Testis (tissue), 3 donors: ENCODE measurements around the gene RAB3A. TPM values are rescaled to one million over a fixed set of nuclear protein-coding genes. Genes with fewer than 3 reads are reported as not detected.

ENCODE experiments used
- DNase-seq: peaks from one replicate; pipeline ENCODE4 v3.0.0-alpha.2; 2019
- H3K27ac ChIP-seq, 2 donors: fragments of 200-600 bp; sonication (generic); one replicate each; pipeline ENCODE4 v1.5.1; 2019
- H3K27me3 ChIP-seq: fragments of 200-600 bp; sonication (generic); one replicate; pipeline ENCODE4 v1.5.1; 2019
- H3K36me3 ChIP-seq: fragments of 200-600 bp; sonication (generic); one replicate; pipeline ENCODE4 v1.5.1; 2017; ENCODE audit warnings: low read depth; ENCODE audit errors: missing control alignments
- H3K4me1 ChIP-seq: fragments of 200-600 bp; sonication (generic); one replicate; pipeline ENCODE4 v1.5.1; 2019
- H3K4me3 ChIP-seq, 2 donors: fragments of 200-600 bp; sonication (generic); one replicate each; pipeline ENCODE4 v1.5.1; 2017 to 2019
- H3K9me3 ChIP-seq: fragments of 200-600 bp; sonication (generic); one replicate; pipeline ENCODE4 v1.5.1; 2017
- POLR2A ChIP-seq: fragments of 450-650 bp; IDR thresholded peaks from one replicate; pipeline ENCODE4 v1.6.1; 2017; ENCODE audit warnings: antibody characterized with exemption, mild to moderate bottlenecking, moderate library complexity
- WGBS, 2 donors: methylation state at CpG; one replicate each; pipeline ENCODE4 v1.1.5; 2018; 5-methylcytosine and 5-hydroxymethylcytosine counted together
- intact Hi-C: fragments of 100-400 bp; cut with DNase I; formaldehyde crosslinking; loops from one replicate; pipeline ENCODE4 v1.15.1; 2023; ENCODE audit warnings: low total_unique reads
- polyA plus RNA-seq: library from polyadenylated mRNA; stranded (reverse); fragments of 350-450 nt; fragmentation: Illumina TruSeq; extraction: RNeasy Lipid Tissue Mini Kit (QIAGEN cat#74804); gene quantifications from one replicate; pipeline ENCODE4 v1.2.3, GENCODE V29; 2014; ENCODE audit warnings: low read depth, low replicate concordance; ENCODE audit not compliant: insufficient read depth
- total RNA-seq, 2 donors: library from RNA; depleted of rRNA; stranded (reverse); fragments of >200 nt; gene quantifications; one replicate each; pipeline ENCODE4 v1.2.3, GENCODE V29; 2016
- TF ChIP-seq, protein P1 (sequence below), 3 experiments: fragments of 450-650 bp in 2 of 3; fragments of 200-600 bp in 1 of 3; sonication (generic) in 1 of 3; IDR thresholded peaks; one replicate each; pipeline ENCODE4 v1.5.1; 2016 to 2019; ENCODE audit warnings: antibody characterized with exemption in 3 of 3, mild to moderate bottlenecking in 2 of 3, moderate library complexity in 1 of 3

RAB3A gene
- total and polyA plus RNA-seq, 3 donors from 2014 or later: 2.8 to 6.3 (median 4.6) TPM

DNA sequence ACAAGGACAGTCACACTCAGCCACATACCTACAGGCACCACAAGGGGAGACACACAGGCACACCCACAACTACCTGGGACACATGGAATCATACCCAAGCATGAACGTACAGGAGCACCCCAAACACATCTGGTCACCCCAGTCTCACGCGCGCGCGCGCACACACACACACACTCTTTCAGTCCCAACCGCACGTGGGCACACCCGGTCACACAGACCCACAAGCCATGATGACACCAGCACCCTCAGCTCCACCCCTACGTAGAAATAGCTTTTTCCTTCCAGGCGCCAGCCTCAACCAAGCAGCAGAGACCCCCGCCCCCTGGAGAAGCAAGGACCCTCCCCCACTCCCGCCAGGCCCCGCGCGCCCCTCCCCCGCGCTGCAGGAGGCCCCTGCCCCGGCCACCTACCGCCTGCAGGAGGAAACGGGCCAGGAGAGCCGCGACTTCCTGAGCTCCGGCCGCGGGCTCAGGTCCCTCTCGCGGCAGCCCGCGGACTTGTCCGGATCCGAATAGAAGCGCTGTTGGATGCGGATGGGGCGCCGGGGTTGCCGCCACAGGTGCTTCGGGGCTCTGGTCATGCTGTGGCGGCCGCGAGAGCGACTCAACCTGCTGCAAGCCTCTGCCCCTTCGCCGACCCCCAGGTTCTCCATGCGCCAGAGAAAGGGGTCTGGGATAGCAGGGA is 28.8 kb upstream of the RAB3A start:
- Histone ChIP-seq H3K36me3 (no peaks in the 10 kb centered on the region), H3K9me3 (no peaks in the 10 kb centered on the region), H3K4me1 (peaks cover 9% of the 10 kb centered on the region), H3K4me3 (peak overlapping the region; percentile 25 to 30), H3K27me3 (no peaks in the 10 kb centered on the region), H3K27ac (no peak overlapping the region)
- 5 to 10% methylated on average over 2 to 31 of the region's 46 CpGs for WGBS, 2 donors
- TF ChIP-seq POLR2A: no peak
- TF ChIP-seq, protein P1, sequence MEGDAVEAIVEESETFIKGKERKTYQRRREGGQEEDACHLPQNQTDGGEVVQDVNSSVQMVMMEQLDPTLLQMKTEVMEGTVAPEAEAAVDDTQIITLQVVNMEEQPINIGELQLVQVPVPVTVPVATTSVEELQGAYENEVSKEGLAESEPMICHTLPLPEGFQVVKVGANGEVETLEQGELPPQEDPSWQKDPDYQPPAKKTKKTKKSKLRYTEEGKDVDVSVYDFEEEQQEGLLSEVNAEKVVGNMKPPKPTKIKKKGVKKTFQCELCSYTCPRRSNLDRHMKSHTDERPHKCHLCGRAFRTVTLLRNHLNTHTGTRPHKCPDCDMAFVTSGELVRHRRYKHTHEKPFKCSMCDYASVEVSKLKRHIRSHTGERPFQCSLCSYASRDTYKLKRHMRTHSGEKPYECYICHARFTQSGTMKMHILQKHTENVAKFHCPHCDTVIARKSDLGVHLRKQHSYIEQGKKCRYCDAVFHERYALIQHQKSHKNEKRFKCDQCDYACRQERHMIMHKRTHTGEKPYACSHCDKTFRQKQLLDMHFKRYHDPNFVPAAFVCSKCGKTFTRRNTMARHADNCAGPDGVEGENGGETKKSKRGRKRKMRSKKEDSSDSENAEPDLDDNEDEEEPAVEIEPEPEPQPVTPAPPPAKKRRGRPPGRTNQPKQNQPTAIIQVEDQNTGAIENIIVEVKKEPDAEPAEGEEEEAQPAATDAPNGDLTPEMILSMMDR (IDR thresholded peaks at IDR 0.05): no peak
- intact Hi-C loops: no loop called here
- no peak for DNase-seq

DNA sequence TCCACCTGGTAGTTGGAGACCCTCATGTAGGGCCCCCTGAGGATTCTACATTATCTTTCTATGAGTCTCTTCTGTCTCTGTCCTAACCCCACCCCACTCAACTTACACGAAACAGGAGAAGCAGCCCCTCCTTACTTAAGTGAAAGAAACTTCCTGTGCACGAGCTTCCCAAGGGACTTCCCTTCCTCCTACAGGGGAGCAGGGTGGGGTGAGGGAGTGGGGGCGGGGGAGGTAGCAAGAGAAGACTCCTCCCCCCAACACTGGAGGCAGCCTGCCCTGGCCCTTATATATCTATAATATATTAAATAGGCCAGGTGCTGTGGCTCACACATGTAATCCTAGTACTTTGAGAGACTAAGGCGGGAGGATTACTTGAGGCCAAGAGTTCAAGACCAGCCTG is 27.9 kb upstream of the RAB3A start:
- TF ChIP-seq POLR2A: no peak
- TF ChIP-seq, protein P1 (IDR thresholded peaks at IDR 0.05): no peak
- Histone ChIP-seq H3K36me3 (no peaks in the 10 kb centered on the region), H3K4me3 (no peak overlapping the region), H3K9me3 (no peaks in the 10 kb centered on the region), H3K27ac (no peak overlapping the region), H3K4me1 (peaks cover 9% of the 10 kb centered on the region), H3K27me3 (no peaks in the 10 kb centered on the region)
- intact Hi-C loops: no loop called here
- WGBS, 2 donors: 28 to 31% methylated on average over 4 of the region's 4 CpGs
- no peak for DNase-seq

DNA sequence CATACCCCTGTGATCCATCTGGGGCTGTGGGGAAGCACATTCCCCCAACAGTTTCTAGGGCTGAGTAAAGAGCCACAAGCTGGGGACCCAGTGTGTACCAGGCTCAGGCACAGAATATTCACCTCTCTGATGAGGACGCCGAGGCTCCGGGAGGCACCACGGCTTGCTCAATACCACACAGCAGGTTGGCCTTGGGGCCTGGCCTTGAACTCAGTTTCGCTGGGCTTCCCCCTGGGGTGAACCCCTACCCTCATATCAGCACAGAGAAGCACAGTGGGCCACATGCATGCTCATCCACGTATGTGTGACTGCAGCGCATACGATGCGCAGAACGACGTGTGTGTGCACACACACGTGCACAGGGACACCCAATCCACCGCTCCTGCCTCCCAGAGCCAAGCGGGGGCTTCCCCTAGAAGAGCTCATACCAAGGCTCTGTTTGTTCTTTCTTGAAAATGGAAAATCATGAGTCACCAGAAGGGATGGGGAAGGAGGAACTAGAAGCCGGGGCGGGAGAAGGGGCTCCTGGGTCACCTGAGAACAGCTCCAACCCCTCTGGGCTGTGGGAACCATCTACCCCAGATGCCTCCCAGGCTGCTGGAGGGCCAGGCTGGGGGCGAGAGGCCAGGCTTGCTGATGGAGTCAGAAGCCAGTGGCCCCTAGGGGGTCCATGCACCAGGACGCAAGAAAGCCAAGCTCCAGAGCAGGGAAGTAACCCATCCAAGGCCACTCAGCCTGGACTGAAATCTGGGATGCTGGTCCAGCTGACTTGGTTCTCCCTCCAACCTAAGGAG is 27.3 kb upstream of the RAB3A start:
- no peak overlapping the region for H3K27ac ChIP-seq
- no peak for DNase-seq
- TF ChIP-seq, protein P1 (IDR thresholded peaks at IDR 0.05): no peak
- no peak for TF ChIP-seq POLR2A
- H3K9me3 ChIP-seq: no peaks in the 10 kb centered on the region
- H3K27me3 ChIP-seq: no peaks in the 10 kb centered on the region
- no peaks in the 10 kb centered on the region for H3K36me3 ChIP-seq
- no peak overlapping the region for H3K4me3 ChIP-seq
- peaks cover 12% of the 10 kb centered on the region for H3K4me1 ChIP-seq
- WGBS, 2 donors: 42 to 52% methylated on average over 6 to 18 of the region's 18 CpGs
- intact Hi-C loops: no loop called here

DNA sequence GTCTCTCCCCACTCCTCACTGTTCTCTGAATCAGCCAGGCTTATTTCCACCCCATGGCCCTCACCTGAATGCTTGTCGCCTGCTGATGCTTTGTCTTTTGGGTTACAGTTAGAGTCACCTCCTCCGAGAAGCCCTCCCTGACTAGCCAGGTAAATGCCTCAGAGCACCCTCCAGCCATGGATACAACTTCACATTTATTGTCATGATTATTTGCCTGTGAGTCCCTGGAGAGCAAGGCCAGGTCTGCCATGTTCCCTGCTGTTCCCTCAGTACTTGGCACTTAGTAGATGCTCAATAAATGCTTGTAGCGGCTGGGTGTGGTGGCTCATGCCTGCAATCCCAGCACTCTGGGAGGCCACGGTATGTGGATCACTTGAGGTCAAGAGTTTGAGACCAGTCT is 26.1 kb upstream of the RAB3A start:
- intact Hi-C loops: no loop called here
- Histone ChIP-seq H3K36me3 (no peaks in the 10 kb centered on the region), H3K4me3 (no peak overlapping the region), H3K4me1 (peaks cover 24% of the 10 kb centered on the region), H3K9me3 (no peaks in the 10 kb centered on the region), H3K27me3 (no peaks in the 10 kb centered on the region), H3K27ac (no peak overlapping the region)
- 70 to 84% methylated on average over 4 of the region's 4 CpGs for WGBS, 2 donors
- TF ChIP-seq POLR2A: no peak
- TF ChIP-seq, protein P1 (IDR thresholded peaks at IDR 0.05): no peak
- no peak for DNase-seq
